ENCODE results near the gene PLXNA4. TPM values are rescaled to one million over a fixed set of nuclear protein-coding genes. Genes with fewer than 3 reads are reported as not detected.

The PLXNA4 gene
- total RNA-seq, 2 donors from 2014 or later, result 1.4 to 2.3 TPM

GRCh38 chr7:132275416-132276233 is 300.6 kb downstream of the PLXNA4 start:
- Mint-ChIP-seq H3K4me3 (no peak overlapping the region), H3K4me1 (no peaks in the 10 kb centered on the region)

GRCh38 chr7:132272763-132273371 is 303.4 kb downstream of the PLXNA4 start:
- Mint-ChIP-seq H3K27ac (no peak overlapping the region), H3K4me1 (no peaks in the 10 kb centered on the region), H3K36me3 (ENCODE audit: low read depth) (no peaks in the 10 kb centered on the region), H3K9me3 (no peaks in the 10 kb centered on the region), H3K4me3 (no peak overlapping the region), H3K27me3 (no peaks in the 10 kb centered on the region)
- no peak for ATAC-seq (replicated peaks)

More at GRCh38 chr7:132275416-132276233, 300.6 kb downstream of the PLXNA4 start:
- Mint-ChIP-seq H3K27me3 (peaks cover 2% of the 10 kb centered on the region), H3K36me3 (ENCODE audit: low read depth) (no peaks in the 10 kb centered on the region), H3K27ac (no peak overlapping the region), H3K9me3 (no peaks in the 10 kb centered on the region)
- no peak for ATAC-seq (replicated peaks)

GRCh38 chr7:132270517-132270916 is 305.8 kb downstream of the PLXNA4 start:
- Mint-ChIP-seq H3K36me3 (ENCODE audit: low read depth) (no peaks in the 10 kb centered on the region), H3K4me3 (no peak overlapping the region), H3K27me3 (no peaks in the 10 kb centered on the region), H3K27ac (no peak overlapping the region), H3K4me1 (no peaks in the 10 kb centered on the region), H3K9me3 (no peaks in the 10 kb centered on the region)
- no peak for ATAC-seq (replicated peaks)

DNA sequence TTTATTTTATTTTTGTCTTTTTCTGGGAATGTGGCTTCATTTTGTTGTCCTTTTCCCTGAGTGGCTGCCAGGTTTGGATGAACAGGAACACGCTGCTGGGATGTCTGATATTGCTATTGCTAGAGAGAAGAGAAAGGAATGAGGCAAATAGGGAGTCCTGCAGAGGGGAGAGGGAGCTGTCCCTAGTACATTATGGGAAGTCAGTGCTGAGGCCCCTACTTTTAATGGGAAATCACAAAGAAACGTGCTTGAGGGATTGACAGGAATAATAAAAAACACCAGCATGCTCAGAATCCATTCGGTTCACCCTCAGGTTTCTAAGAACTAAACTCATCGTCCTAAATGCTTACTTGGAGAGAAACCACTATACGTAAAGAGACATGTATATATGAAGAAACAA is 306.6 kb downstream of the PLXNA4 start:
- no peaks in the 10 kb centered on the region for H3K9me3 Mint-ChIP-seq
- H3K27ac Mint-ChIP-seq, result no peak overlapping the region
- H3K4me1 Mint-ChIP-seq, result no peaks in the 10 kb centered on the region
- H3K4me3 Mint-ChIP-seq, result no peak overlapping the region
- H3K36me3 Mint-ChIP-seq (ENCODE audit: low read depth), result no peaks in the 10 kb centered on the region
- H3K27me3 Mint-ChIP-seq, result no peaks in the 10 kb centered on the region
- no peak for ATAC-seq (replicated peaks)

DNA sequence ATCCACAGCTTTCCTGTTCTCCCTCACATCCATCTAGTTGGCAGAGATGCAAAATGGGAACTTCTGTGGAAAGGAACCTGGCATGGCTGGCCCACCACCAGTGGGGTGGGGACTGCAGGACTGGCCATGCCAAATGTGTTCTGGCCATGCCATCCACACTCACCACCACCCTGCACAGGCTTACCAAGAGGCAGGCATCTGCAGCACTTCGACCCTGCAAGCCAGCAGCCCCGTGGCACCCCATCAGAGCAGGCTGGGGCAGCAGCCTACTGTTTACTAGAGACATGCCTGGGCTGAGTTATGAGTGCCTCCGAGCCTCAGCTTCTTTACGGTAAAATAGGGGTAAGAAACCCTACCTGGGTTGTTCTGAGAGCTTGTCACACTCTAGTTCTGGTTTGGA is 313.1 kb downstream of the PLXNA4 start:
- Mint-ChIP-seq H3K27ac (no peak overlapping the region), H3K36me3 (ENCODE audit: low read depth) (no peaks in the 10 kb centered on the region), H3K4me1 (no peaks in the 10 kb centered on the region), H3K27me3 (no peaks in the 10 kb centered on the region), H3K9me3 (no peaks in the 10 kb centered on the region), H3K4me3 (no peak overlapping the region)
- no peak for ATAC-seq (replicated peaks)

DNA sequence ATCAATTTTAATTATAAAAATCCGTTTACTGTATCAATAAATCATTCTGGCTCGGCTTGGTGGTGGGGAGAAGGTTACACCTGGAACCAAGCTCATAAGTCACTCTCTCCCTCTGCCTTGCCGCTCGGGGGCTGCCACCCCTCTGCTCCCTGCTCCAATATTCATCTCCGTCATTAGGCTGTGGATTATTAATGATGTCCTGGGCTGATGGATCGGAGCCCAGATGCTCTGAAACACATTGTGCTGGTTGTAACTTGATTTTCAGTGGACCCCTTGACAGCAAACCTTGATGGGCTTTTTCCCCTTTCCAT is 314.2 kb downstream of the PLXNA4 start:
- no peaks in the 10 kb centered on the region for H3K27me3 Mint-ChIP-seq
- no peak for ATAC-seq (replicated peaks)
- H3K36me3 Mint-ChIP-seq (ENCODE audit: low read depth), result no peaks in the 10 kb centered on the region
- H3K4me1 Mint-ChIP-seq, result no peaks in the 10 kb centered on the region
- H3K4me3 Mint-ChIP-seq, result no peak overlapping the region
- H3K9me3 Mint-ChIP-seq, result no peaks in the 10 kb centered on the region
- no peak overlapping the region for H3K27ac Mint-ChIP-seq

DNA sequence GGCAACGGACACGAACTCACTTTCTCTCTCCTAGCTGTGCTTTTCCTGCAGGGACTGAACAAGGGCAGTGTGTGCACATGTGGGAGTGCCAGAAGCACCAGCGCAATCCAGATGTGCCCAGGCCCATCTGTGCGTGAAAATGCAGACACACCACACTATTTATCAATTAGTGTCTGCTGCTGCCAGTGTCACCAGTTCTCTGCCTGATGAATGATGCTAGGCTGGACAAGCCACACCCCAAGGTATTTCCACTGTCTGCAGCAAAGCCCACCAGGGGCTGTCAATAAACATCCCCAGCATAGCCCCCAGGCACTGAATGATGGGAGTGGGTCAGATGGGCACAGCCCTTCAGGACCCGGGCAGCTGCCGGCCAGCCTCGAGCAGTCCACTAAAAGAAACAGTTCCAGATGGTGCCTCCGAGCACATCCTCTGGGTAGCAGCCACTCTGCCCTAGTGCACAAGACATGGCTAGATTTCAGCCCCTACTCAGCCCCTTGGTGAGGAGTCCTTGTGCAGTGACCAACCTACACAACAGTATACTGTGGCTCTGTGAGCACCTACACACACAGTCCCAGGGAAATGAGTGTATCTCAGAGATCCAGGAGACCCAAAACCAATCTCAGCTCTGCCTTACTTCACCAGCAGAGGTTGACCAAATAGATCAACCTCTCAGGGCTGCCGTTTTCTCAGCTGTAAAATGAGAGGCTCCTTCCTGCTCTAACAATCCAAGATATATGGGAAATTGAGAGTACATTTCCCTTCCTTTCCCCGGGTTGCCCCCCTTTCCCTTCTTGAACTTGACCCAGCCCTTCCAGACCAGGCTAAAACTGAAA is 314.7 kb downstream of the PLXNA4 start:
- no peak overlapping the region for H3K4me3 Mint-ChIP-seq
- H3K4me1 Mint-ChIP-seq, result no peaks in the 10 kb centered on the region
- H3K27me3 Mint-ChIP-seq, result no peaks in the 10 kb centered on the region
- H3K9me3 Mint-ChIP-seq, result no peaks in the 10 kb centered on the region
- ATAC-seq (replicated peaks), result no peak
- H3K27ac Mint-ChIP-seq, result no peak overlapping the region
- H3K36me3 Mint-ChIP-seq (ENCODE audit: low read depth), result no peaks in the 10 kb centered on the region

GRCh38 chr7:132258231-132258630 is 318.0 kb downstream of the PLXNA4 start:
- Mint-ChIP-seq H3K4me1 (no peaks in the 10 kb centered on the region), H3K27ac (no peak overlapping the region), H3K27me3 (no peaks in the 10 kb centered on the region), H3K36me3 (ENCODE audit: low read depth) (no peaks in the 10 kb centered on the region), H3K9me3 (no peaks in the 10 kb centered on the region), H3K4me3 (no peak overlapping the region)
- no peak for ATAC-seq (replicated peaks)

DNA sequence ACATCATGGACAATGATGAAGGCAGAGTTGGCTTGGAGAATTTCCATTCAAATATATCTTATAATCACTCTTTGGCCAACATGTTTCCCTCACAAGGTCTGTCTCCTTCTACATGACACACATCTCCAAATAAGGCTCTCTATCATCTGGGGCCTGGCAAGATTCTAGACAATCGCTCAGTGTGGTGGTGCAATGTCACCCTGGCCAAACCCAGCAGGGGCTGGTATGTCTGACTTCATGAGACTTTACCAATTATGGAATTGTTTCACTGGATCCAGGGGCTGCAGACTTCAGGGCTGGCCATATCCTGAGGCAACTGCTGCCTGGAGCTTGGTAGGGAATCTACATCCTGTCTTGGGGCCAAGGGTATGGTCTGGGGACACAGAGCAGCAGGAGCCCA is 319.0 kb downstream of the PLXNA4 start:
- ATAC-seq (replicated peaks), result no peak
- no peaks in the 10 kb centered on the region for H3K27me3 Mint-ChIP-seq
- no peaks in the 10 kb centered on the region for H3K36me3 Mint-ChIP-seq (ENCODE audit: low read depth)
- H3K4me1 Mint-ChIP-seq, result no peaks in the 10 kb centered on the region
- no peak overlapping the region for H3K4me3 Mint-ChIP-seq
- H3K27ac Mint-ChIP-seq, result no peak overlapping the region
- no peaks in the 10 kb centered on the region for H3K9me3 Mint-ChIP-seq

DNA sequence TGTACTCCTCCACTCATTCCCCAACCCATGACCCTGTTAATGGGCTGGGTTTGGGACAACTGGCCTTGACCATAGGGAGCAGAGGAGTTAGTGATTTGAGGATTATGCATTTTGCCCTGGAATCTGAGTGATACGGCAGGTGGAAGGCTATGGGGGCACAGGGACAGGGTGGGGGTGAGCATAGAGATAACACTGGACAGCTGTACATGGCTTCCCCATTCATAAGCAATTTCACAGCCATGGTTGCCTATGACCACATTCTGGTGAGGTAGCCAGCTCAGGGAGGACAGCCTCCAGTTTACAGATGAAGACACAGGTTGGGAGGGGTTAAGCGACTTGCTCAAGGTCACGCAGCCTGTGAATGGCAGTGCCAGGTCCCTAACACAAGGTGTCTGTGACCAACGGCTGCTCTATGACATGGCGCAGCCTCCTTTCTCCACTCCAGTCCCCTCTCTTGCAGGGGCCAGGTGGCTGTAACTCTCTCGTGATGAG is 319.5 kb downstream of the PLXNA4 start:
- Mint-ChIP-seq H3K36me3 (ENCODE audit: low read depth) (no peaks in the 10 kb centered on the region), H3K27ac (no peak overlapping the region), H3K4me1 (no peaks in the 10 kb centered on the region), H3K4me3 (no peak overlapping the region), H3K27me3 (no peaks in the 10 kb centered on the region), H3K9me3 (no peaks in the 10 kb centered on the region)
- ATAC-seq (replicated peaks), result no peak

DNA sequence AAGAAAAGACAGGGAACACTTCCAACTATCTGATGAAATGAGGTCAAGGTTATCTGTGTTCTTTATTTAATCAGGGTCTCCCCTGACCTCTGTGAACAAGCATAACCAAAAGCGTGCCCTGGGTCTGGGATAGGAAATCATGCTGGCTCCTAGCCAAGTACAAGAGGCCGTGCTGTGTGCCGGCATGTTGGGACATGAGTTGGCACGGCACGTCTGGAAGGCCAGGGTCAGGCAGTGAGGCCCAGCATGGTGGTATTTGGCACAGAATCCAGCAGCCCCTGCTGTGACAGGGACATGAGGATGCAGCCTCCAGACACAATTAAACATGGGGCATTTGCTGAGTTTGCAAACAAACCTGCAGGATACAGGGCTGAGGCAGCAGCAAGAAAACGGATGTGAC is 320.4 kb downstream of the PLXNA4 start:
- no peaks in the 10 kb centered on the region for H3K9me3 Mint-ChIP-seq
- no peak overlapping the region for H3K4me3 Mint-ChIP-seq
- no peak overlapping the region for H3K27ac Mint-ChIP-seq
- H3K36me3 Mint-ChIP-seq (ENCODE audit: low read depth), result no peaks in the 10 kb centered on the region
- no peaks in the 10 kb centered on the region for H3K27me3 Mint-ChIP-seq
- ATAC-seq (replicated peaks), result no peak
- no peaks in the 10 kb centered on the region for H3K4me1 Mint-ChIP-seq

- no peaks in the 10 kb centered on the region for H3K36me3 Mint-ChIP-seq (ENCODE audit: low read depth)
- ATAC-seq (replicated peaks), result no peak
- no peaks in the 10 kb centered on the region for H3K4me1 Mint-ChIP-seq
- H3K27ac Mint-ChIP-seq, result no peak overlapping the region
- no peaks in the 10 kb centered on the region for H3K9me3 Mint-ChIP-seq
- no peak overlapping the region for H3K4me3 Mint-ChIP-seq
- no peaks in the 10 kb centered on the region for H3K27me3 Mint-ChIP-seq
These were observed 321.0 kb downstream of the PLXNA4 start for GRCh38 chr7:132255115-132255797.

DNA sequence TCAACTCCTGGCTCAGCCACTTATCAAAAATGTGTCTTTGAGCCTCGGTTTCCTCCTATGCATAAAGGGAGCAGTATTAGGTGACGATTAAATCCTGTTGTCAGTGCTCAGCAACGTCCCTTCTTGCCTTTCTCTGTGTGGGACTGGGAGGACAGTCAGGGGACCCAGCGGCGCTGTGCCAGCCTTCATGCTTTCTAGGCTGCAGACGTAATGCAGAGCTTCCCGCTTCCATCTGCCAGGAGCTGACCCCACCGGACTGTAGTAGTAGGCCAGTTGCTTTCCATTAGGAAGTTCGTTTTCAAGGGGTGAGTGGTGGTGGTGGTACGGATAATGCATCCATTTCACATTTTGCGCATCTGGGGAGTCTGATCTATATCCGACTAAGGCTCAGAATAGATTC is 321.8 kb downstream of the PLXNA4 start:
- no peak for ATAC-seq (replicated peaks)
- Mint-ChIP-seq H3K4me1 (no peaks in the 10 kb centered on the region), H3K9me3 (no peaks in the 10 kb centered on the region), H3K27me3 (no peaks in the 10 kb centered on the region), H3K4me3 (no peak overlapping the region), H3K27ac (no peak overlapping the region), H3K36me3 (ENCODE audit: low read depth) (no peaks in the 10 kb centered on the region)

DNA sequence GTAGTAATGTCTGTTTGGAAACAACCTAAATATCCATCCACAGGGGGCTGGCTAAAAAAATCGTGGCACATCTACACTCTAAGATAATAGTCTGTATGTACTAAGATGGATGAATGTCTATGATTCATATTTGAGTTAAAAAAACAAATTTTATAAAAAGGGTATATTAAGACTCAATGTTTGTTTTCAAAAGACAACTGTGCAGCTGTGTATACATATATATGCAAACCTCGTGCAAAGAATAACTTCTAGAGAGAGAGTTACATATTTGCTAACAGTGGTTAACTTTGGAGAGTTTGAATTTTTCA is 323.5 kb downstream of the PLXNA4 start:
- no peaks in the 10 kb centered on the region for H3K27me3 Mint-ChIP-seq
- no peaks in the 10 kb centered on the region for H3K36me3 Mint-ChIP-seq (ENCODE audit: low read depth)
- H3K27ac Mint-ChIP-seq, result no peak overlapping the region
- no peaks in the 10 kb centered on the region for H3K9me3 Mint-ChIP-seq
- no peaks in the 10 kb centered on the region for H3K4me1 Mint-ChIP-seq
- no peak for ATAC-seq (replicated peaks)
- no peak overlapping the region for H3K4me3 Mint-ChIP-seq

All from activated T-helper 17 cell treated with anti-CD3 and anti-CD28 coated beads, Interleukin-2, amount 50 U/mL, for 72 hours (primary cell).